GM23338 (cell line): ENCODE data around the gene BRPF3. TPM values are rescaled to one million over a fixed set of nuclear protein-coding genes. Genes with fewer than 3 reads are reported as not detected.

Experiments
- ATAC-seq: fragments of 200-7000 bp; cut with Tn5 transposase; 3 replicates; pipeline ENCODE4 v1.9.1; 2020
- DNase-seq: peaks from one replicate; pipeline ENCODE4 v3.0.0-alpha.2; 2015; ENCODE audit warnings: low spot score
- H2AFZ ChIP-seq: fragments of 200-600 bp; sonication (generic); 2 replicates; pipeline ENCODE4 v1.8.0; 2016; ENCODE audit warnings: antibody characterized with exemption, mild to moderate bottlenecking, moderate library complexity
- H3F3A ChIP-seq: fragments of 200-600 bp; sonication (generic); replicated peaks from 2 replicates; pipeline ENCODE4 v1.8.0; 2017; ENCODE audit warnings: antibody characterized with exemption, mixed run types, low read depth
- H3K27ac ChIP-seq: fragments of 200-600 bp; sonication (generic); 2 replicates; pipeline ENCODE4 v1.6.1; 2016; ENCODE audit warnings: low read depth
- H3K27me3 ChIP-seq: fragments of 200-600 bp; sonication (generic); 2 replicates; pipeline ENCODE4 v1.8.0; 2016; ENCODE audit warnings: mild to moderate bottlenecking, mixed run types, moderate library complexity; ENCODE audit not compliant: insufficient read depth
- H3K36me3 ChIP-seq: fragments of 200-600 bp; sonication (generic); 2 replicates; pipeline ENCODE4 v1.8.0; 2016; ENCODE audit warnings: mild to moderate bottlenecking; ENCODE audit not compliant: insufficient read depth
- H3K4me1 ChIP-seq: fragments of 200-600 bp; sonication (generic); 2 replicates; pipeline ENCODE4 v1.8.0; 2016; ENCODE audit warnings: mild to moderate bottlenecking, moderate library complexity; ENCODE audit not compliant: insufficient read depth
- H3K4me2 ChIP-seq: fragments of 200-600 bp; sonication (generic); 2 replicates; pipeline ENCODE4 v1.7.1; 2017; ENCODE audit warnings: mixed run types
- H3K4me3 ChIP-seq: fragments of 200-600 bp; sonication (generic); 2 replicates; pipeline ENCODE4 v1.6.1; 2016; ENCODE audit warnings: mixed run types
- H3K79me2 ChIP-seq: fragments of 200-600 bp; sonication (generic); replicated peaks from 2 replicates; pipeline ENCODE4 v1.8.0; 2017; ENCODE audit warnings: mild to moderate bottlenecking; ENCODE audit not compliant: insufficient read depth
- H3K9me2 ChIP-seq: fragments of 200-600 bp; sonication (generic); 2 replicates; pipeline ENCODE4 v1.8.0; 2017; ENCODE audit not compliant: insufficient read depth
- H4K20me1 ChIP-seq: fragments of 200-600 bp; sonication (generic); replicated peaks from 2 replicates; pipeline ENCODE4 v1.8.0; 2017; ENCODE audit warnings: mild to moderate bottlenecking; ENCODE audit not compliant: insufficient read depth
- H3K27ac Mint-ChIP-seq: 2 replicates; pipeline ENCODE4 v1.8.0; 2020; ENCODE audit warnings: inconsistent platforms, mild to moderate bottlenecking, moderate library complexity, mixed read lengths
- H3K27me3 Mint-ChIP-seq: 3 replicates; pipeline ENCODE4 v1.8.0; 2022; ENCODE audit warnings: low read depth, mild to moderate bottlenecking, moderate library complexity, mixed read lengths, inconsistent platforms; ENCODE audit not compliant: insufficient read depth, poor library complexity
- H3K36me3 Mint-ChIP-seq: 3 replicates; pipeline ENCODE4 v1.8.0; 2021; ENCODE audit warnings: low read depth, mild to moderate bottlenecking, inconsistent platforms, moderate library complexity, mixed read lengths
- H3K4me1 Mint-ChIP-seq: 3 replicates; pipeline ENCODE4 v1.8.0; 2020; ENCODE audit warnings: mild to moderate bottlenecking, inconsistent platforms, mixed read lengths
- H3K4me3 Mint-ChIP-seq: 3 replicates; pipeline ENCODE4 v1.8.0; 2021; ENCODE audit warnings: moderate library complexity, mild to moderate bottlenecking, inconsistent platforms, mixed read lengths
- H3K9me3 Mint-ChIP-seq: 3 replicates; pipeline ENCODE4 v1.8.0; 2020; ENCODE audit warnings: moderate library complexity, mild to moderate bottlenecking, inconsistent platforms, mixed read lengths
- EZH2 ChIP-seq: fragments of 200-600 bp; sonication (generic); IDR thresholded peaks from one replicate; pipeline ENCODE4 v1.8.0; 2017; ENCODE audit warnings: antibody characterized with exemption, mild to moderate bottlenecking, low read depth; ENCODE audit not compliant: unreplicated experiment
- NANOG ChIP-seq: IDR thresholded peaks from 2 replicates; pipeline ENCODE4 v1.6.1; 2016; ENCODE audit warnings: antibody characterized with exemption, borderline replicate concordance
- POLR2AphosphoS5 ChIP-seq: IDR thresholded peaks from 2 replicates; pipeline ENCODE4 v1.6.1; 2016; ENCODE audit warnings: antibody characterized with exemption, low read depth
- polyA plus RNA-seq: library from polyadenylated mRNA; unstranded; fragments of >200 nt; fragmentation: Nextera tagmentation; extraction: Ambion mirVana; gene quantifications from 2 replicates; pipeline ENCODE4 v1.2.1, GENCODE V29; 2016
- total RNA-seq: library from RNA; depleted of rRNA; stranded (reverse); fragments of >200 nt; shearing (Covaris generic); gene quantifications from 2 replicates; pipeline ENCODE4 v1.2.3, GENCODE V29; 2014
- TF ChIP-seq, protein P1 (sequence below), 2 experiments: fragments of 200-600 bp in 1 of 2; sonication (generic) in 1 of 2; conservative IDR thresholded peaks; 2 replicates each; pipeline versions ENCODE4 v1.5.1 to v1.6.1; 2016 to 2017; ENCODE audit warnings: antibody characterized with exemption in 2 of 2, low read depth in 2 of 2, mild to moderate bottlenecking in 2 of 2, moderate library complexity in 1 of 2
- TF ChIP-seq, protein P2 (sequence below): fragments of 250-450 bp; sonication (Bioruptor Pico); IDR thresholded peaks from 2 replicates; pipeline ENCODE4 v1.5.0; 2020; ENCODE audit warnings: mild to moderate bottlenecking, moderate library complexity

The BRPF3 gene
- total and polyA plus RNA-seq, 2 experiments from 2014 or later = 11.8 to 33.2 TPM

- H3F3A ChIP-seq = 0 out of 2 replicates have a peak, but pooled peaks cover 3% of the 10 kb centered on the region
- DNase-seq (no peak), ATAC-seq (no peak)
- H3K27ac ChIP-seq = no peak overlapping the region
- Mint-ChIP-seq H3K4me1 (peaks cover 38% of the 10 kb centered on the region), H3K9me3 (no peaks in the 10 kb centered on the region), H3K36me3 (no peaks in the 10 kb centered on the region), H3K4me3 (no peak overlapping the region), H3K27ac (no peak overlapping the region), H3K27me3 (peaks cover 2% of the 10 kb centered on the region)
- no peaks in the 10 kb centered on the region for H3K79me2 ChIP-seq
- H4K20me1 ChIP-seq = no peaks in the 10 kb centered on the region
- no peaks in the 10 kb centered on the region for H3K27me3 ChIP-seq
- H3K4me2 ChIP-seq = no peak overlapping the region
- no peaks in the 10 kb centered on the region for H3K36me3 ChIP-seq
- TF ChIP-seq, protein P1, sequence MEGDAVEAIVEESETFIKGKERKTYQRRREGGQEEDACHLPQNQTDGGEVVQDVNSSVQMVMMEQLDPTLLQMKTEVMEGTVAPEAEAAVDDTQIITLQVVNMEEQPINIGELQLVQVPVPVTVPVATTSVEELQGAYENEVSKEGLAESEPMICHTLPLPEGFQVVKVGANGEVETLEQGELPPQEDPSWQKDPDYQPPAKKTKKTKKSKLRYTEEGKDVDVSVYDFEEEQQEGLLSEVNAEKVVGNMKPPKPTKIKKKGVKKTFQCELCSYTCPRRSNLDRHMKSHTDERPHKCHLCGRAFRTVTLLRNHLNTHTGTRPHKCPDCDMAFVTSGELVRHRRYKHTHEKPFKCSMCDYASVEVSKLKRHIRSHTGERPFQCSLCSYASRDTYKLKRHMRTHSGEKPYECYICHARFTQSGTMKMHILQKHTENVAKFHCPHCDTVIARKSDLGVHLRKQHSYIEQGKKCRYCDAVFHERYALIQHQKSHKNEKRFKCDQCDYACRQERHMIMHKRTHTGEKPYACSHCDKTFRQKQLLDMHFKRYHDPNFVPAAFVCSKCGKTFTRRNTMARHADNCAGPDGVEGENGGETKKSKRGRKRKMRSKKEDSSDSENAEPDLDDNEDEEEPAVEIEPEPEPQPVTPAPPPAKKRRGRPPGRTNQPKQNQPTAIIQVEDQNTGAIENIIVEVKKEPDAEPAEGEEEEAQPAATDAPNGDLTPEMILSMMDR (conservative IDR thresholded peaks at IDR 0.05; ENCODE audit: low read depth in 2 of 2) = no peak
- TF ChIP-seq EZH2 (no peak), POLR2AphosphoS5 (no peak), NANOG (no peak)
- TF ChIP-seq, protein P2, sequence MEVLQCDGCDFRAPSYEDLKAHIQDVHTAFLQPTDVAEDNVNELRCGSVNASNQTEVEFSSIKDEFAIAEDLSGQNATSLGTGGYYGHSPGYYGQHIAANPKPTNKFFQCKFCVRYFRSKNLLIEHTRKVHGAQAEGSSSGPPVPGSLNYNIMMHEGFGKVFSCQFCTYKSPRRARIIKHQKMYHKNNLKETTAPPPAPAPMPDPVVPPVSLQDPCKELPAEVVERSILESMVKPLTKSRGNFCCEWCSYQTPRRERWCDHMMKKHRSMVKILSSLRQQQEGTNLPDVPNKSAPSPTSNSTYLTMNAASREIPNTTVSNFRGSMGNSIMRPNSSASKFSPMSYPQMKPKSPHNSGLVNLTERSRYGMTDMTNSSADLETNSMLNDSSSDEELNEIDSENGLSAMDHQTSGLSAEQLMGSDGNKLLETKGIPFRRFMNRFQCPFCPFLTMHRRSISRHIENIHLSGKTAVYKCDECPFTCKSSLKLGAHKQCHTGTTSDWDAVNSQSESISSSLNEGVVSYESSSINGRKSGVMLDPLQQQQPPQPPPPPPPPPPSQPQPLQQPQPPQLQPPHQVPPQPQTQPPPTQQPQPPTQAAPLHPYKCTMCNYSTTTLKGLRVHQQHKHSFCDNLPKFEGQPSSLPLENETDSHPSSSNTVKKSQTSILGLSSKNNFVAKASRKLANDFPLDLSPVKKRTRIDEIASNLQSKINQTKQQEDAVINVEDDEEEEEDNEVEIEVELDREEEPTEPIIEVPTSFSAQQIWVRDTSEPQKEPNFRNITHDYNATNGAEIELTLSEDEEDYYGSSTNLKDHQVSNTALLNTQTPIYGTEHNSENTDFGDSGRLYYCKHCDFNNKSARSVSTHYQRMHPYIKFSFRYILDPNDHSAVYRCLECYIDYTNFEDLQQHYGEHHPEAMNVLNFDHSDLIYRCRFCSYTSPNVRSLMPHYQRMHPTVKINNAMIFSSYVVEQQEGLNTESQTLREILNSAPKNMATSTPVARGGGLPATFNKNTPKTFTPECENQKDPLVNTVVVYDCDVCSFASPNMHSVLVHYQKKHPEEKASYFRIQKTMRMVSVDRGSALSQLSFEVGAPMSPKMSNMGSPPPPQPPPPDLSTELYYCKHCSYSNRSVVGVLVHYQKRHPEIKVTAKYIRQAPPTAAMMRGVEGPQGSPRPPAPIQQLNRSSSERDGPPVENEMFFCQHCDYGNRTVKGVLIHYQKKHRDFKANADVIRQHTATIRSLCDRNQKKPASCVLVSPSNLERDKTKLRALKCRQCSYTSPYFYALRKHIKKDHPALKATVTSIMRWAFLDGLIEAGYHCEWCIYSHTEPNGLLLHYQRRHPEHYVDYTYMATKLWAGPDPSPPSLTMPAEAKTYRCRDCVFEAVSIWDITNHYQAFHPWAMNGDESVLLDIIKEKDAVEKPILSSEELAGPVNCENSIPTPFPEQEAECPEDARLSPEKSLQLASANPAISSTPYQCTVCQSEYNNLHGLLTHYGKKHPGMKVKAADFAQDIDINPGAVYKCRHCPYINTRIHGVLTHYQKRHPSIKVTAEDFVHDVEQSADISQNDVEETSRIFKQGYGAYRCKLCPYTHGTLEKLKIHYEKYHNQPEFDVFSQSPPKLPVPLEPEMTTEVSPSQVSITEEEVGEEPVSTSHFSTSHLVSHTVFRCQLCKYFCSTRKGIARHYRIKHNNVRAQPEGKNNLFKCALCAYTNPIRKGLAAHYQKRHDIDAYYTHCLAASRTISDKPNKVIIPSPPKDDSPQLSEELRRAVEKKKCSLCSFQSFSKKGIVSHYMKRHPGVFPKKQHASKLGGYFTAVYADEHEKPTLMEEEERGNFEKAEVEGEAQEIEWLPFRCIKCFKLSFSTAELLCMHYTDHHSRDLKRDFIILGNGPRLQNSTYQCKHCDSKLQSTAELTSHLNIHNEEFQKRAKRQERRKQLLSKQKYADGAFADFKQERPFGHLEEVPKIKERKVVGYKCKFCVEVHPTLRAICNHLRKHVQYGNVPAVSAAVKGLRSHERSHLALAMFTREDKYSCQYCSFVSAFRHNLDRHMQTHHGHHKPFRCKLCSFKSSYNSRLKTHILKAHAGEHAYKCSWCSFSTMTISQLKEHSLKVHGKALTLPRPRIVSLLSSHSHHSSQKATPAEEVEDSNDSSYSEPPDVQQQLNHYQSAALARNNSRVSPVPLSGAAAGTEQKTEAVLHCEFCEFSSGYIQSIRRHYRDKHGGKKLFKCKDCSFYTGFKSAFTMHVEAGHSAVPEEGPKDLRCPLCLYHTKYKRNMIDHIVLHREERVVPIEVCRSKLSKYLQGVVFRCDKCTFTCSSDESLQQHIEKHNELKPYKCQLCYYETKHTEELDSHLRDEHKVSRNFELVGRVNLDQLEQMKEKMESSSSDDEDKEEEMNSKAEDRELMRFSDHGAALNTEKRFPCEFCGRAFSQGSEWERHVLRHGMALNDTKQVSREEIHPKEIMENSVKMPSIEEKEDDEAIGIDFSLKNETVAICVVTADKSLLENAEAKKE (CRISPR knock-in tag) = no peak
- H3K9me2 ChIP-seq = no peaks in the 10 kb centered on the region
- no peak overlapping the region for H3K4me3 ChIP-seq
- no peak overlapping the region for H2AFZ ChIP-seq
- H3K4me1 ChIP-seq = peaks cover 22% of the 10 kb centered on the region
These were observed 45.2 kb downstream of the BRPF3 start for GRCh38 chr6:36241728-36242127.
